Suprapubic skin (tissue), 4 donors: ENCODE measurements around the gene UBE2K.

Experiments
- EP300 ChIP-seq: sonication (generic); formaldehyde crosslinking; IDR thresholded peaks from one replicate; pipeline ENCODE4 v1.6.1; 2017; ENCODE audit warnings: antibody characterized with exemption
- POLR2A ChIP-seq, 2 donors: fragments of 450-650 bp; IDR thresholded peaks; one replicate each; pipeline ENCODE4 v1.6.1; 2017; ENCODE audit warnings: antibody characterized with exemption in 2 of 2, mild to moderate bottlenecking in 2 of 2, moderate library complexity in 2 of 2
- POLR2AphosphoS5 ChIP-seq, 3 donors: sonication (generic); formaldehyde crosslinking; IDR thresholded peaks; one replicate each; pipeline ENCODE4 v1.6.1; 2017; ENCODE audit warnings: antibody characterized with exemption in 3 of 3
- TF ChIP-seq, protein P1 (sequence below), 2 donors: fragments of 200-600 bp in 1 of 2; fragments of 450-650 bp in 1 of 2; sonication (generic) in 1 of 2; IDR thresholded peaks; one replicate each; pipeline ENCODE4 v1.5.1; 2016 to 2019; ENCODE audit warnings: antibody characterized with exemption in 2 of 2, mild to moderate bottlenecking in 1 of 2, moderate library complexity in 1 of 2

DNA sequence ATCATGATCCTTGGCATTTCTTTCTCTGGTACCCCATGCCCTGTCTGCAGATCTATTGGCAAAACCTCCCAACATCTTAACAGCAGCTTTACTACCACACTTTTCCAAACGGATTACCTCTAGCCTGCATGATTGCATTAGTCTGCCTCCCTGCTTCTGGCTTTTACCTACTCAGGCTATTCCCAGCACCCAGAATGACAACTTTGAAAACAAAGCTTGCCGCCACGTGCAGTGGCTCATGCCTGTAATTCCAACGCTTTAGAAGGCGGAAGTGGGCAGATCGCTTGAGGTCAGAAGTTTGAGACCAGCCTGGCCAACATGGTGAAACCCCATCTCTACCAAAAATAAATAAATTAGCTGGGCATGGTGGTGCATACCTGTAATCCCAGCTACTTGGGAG lies 60.2 kb downstream of the UBE2K start:
- TF ChIP-seq, protein P1, sequence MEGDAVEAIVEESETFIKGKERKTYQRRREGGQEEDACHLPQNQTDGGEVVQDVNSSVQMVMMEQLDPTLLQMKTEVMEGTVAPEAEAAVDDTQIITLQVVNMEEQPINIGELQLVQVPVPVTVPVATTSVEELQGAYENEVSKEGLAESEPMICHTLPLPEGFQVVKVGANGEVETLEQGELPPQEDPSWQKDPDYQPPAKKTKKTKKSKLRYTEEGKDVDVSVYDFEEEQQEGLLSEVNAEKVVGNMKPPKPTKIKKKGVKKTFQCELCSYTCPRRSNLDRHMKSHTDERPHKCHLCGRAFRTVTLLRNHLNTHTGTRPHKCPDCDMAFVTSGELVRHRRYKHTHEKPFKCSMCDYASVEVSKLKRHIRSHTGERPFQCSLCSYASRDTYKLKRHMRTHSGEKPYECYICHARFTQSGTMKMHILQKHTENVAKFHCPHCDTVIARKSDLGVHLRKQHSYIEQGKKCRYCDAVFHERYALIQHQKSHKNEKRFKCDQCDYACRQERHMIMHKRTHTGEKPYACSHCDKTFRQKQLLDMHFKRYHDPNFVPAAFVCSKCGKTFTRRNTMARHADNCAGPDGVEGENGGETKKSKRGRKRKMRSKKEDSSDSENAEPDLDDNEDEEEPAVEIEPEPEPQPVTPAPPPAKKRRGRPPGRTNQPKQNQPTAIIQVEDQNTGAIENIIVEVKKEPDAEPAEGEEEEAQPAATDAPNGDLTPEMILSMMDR (IDR thresholded peaks at IDR 0.05) = no peak
- TF ChIP-seq POLR2AphosphoS5 (IDR thresholded peaks at IDR 0.05) (no peak), EP300 (no peak), POLR2A (IDR thresholded peaks at IDR 0.05) (no peak)
